ENCODE data around the gene SPINT3. TPM values are rescaled to one million over a fixed set of nuclear protein-coding genes. Genes with fewer than 3 reads are reported as not detected.

Gene SPINT3
- total and polyA plus RNA-seq, 2 experiments from 2014 or later, result not detected

- H3K9me3 ChIP-seq (ENCODE audit: low read depth), result no peaks in the 10 kb centered on the region
- H3K4me3 ChIP-seq, result no peak overlapping the region
- H3F3A ChIP-seq (ENCODE audit: insufficient read depth), result no peaks in the 10 kb centered on the region
- in situ Hi-C loops (cut with MboI), result loop anchor here (5.0 kb wide), 1 partner anchor 50 kb away; no protein-coding TSS in a partner anchor
- H3K9me2 ChIP-seq (ENCODE audit: insufficient read depth), result no peaks in the 10 kb centered on the region
- DNase-seq, result no peak
- no peaks in the 10 kb centered on the region for H3K36me3 ChIP-seq (ENCODE audit: low read depth)
- H3K4me2 ChIP-seq (ENCODE audit: unreplicated experiment), result no peak overlapping the region
- 3 to 16% methylated on average over 1 of the region's 1 CpG for WGBS, 2 experiments (ENCODE audit: low coverage in 1 of 2, low lambda C conversion rate in 2 of 2, missing lambda C conversion rate in 2 of 2)
- no peaks in the 10 kb centered on the region for H3K4me1 ChIP-seq (ENCODE audit: insufficient read depth)
- H3K27me3 ChIP-seq (replicated peaks; ENCODE audit: insufficient read depth), result peaks cover 17% of the 10 kb centered on the region; the same call in 1 of the 2 replicates
- no peak overlapping the region for H2AFZ ChIP-seq
- no peak overlapping the region for H3K27ac ChIP-seq
- TF ChIP-seq EZH2 (IDR thresholded peaks at IDR 0.05; ENCODE audit: insufficient read depth, poor library complexity, severe bottlenecking) (no peak), EZH2phosphoT487 (IDR thresholded peaks at IDR 0.05; ENCODE audit: insufficient read depth, low read depth) (no peak)
- H3K79me2 ChIP-seq (ENCODE audit: insufficient read depth), result no peaks in the 10 kb centered on the region
- H4K20me1 ChIP-seq (ENCODE audit: insufficient read depth), result no peaks in the 10 kb centered on the region
- H3K9ac ChIP-seq, result no peak overlapping the region
Measured at GRCh38 chr20:45502561-45502960, 12.9 kb downstream of the SPINT3 start.

GRCh38 chr20:45501600-45501999 lies 13.8 kb downstream of the SPINT3 start:
- TF ChIP-seq EZH2 (IDR thresholded peaks at IDR 0.05; ENCODE audit: insufficient read depth, poor library complexity, severe bottlenecking) (no peak), EZH2phosphoT487 (IDR thresholded peaks at IDR 0.05; ENCODE audit: insufficient read depth, low read depth) (no peak)
- H3K4me3 ChIP-seq, result no peak overlapping the region
- H3K4me2 ChIP-seq (ENCODE audit: unreplicated experiment), result no peak overlapping the region
- H3K27ac ChIP-seq, result no peak overlapping the region
- no peak overlapping the region for H3K9ac ChIP-seq
- no peaks in the 10 kb centered on the region for H3K9me3 ChIP-seq (ENCODE audit: low read depth)
- H3K4me1 ChIP-seq (ENCODE audit: insufficient read depth), result no peaks in the 10 kb centered on the region
- H3K27me3 ChIP-seq (replicated peaks; ENCODE audit: insufficient read depth), result peaks cover 16% of the 10 kb centered on the region; the same call in 1 of the 2 replicates
- H3K79me2 ChIP-seq (ENCODE audit: insufficient read depth), result no peaks in the 10 kb centered on the region
- DNase-seq, result no peak
- H3K9me2 ChIP-seq (ENCODE audit: insufficient read depth), result no peaks in the 10 kb centered on the region
- no peaks in the 10 kb centered on the region for H3F3A ChIP-seq (ENCODE audit: insufficient read depth)
- 28 to 43% methylated on average over 1 of the region's 1 CpG for WGBS, 2 experiments (ENCODE audit: low coverage in 1 of 2, low lambda C conversion rate in 2 of 2, missing lambda C conversion rate in 2 of 2)
- H2AFZ ChIP-seq, result no peak overlapping the region
- no peaks in the 10 kb centered on the region for H3K36me3 ChIP-seq (ENCODE audit: low read depth)
- no peaks in the 10 kb centered on the region for H4K20me1 ChIP-seq (ENCODE audit: insufficient read depth)
- in situ Hi-C loops (cut with MboI), result loop anchor here (5.0 kb wide), 1 partner anchor 51 kb away; no protein-coding TSS in a partner anchor

- Histone ChIP-seq H3K9ac (no peak overlapping the region), H3K79me2 (ENCODE audit: insufficient read depth) (no peaks in the 10 kb centered on the region), H3F3A (ENCODE audit: insufficient read depth) (no peaks in the 10 kb centered on the region), H3K27ac (no peak overlapping the region), H4K20me1 (ENCODE audit: insufficient read depth) (no peaks in the 10 kb centered on the region), H3K36me3 (ENCODE audit: low read depth) (no peaks in the 10 kb centered on the region), H3K4me1 (ENCODE audit: insufficient read depth) (no peaks in the 10 kb centered on the region), H3K4me3 (no peak overlapping the region), H3K9me3 (ENCODE audit: low read depth) (no peaks in the 10 kb centered on the region), H2AFZ (no peak overlapping the region), H3K9me2 (ENCODE audit: insufficient read depth) (no peaks in the 10 kb centered on the region), H3K4me2 (ENCODE audit: unreplicated experiment) (no peak overlapping the region), H3K27me3 (replicated peaks; ENCODE audit: insufficient read depth) (peaks cover 16% of the 10 kb centered on the region; the same call in 1 of the 2 replicates)
- in situ Hi-C loops (cut with MboI), result loop anchor here (5.0 kb wide), 1 partner anchor 52 kb away; no protein-coding TSS in a partner anchor
- WGBS, 2 experiments (ENCODE audit: low coverage in 1 of 2, low lambda C conversion rate in 2 of 2, missing lambda C conversion rate in 2 of 2), result 49 to 53% methylated on average over 6 of the region's 6 CpGs
- TF ChIP-seq EZH2 (IDR thresholded peaks at IDR 0.05; ENCODE audit: insufficient read depth, poor library complexity, severe bottlenecking), result no peak
- no peak for TF ChIP-seq EZH2phosphoT487 (IDR thresholded peaks at IDR 0.05; ENCODE audit: insufficient read depth, low read depth)
- no peak for DNase-seq
Measured at GRCh38 chr20:45500022-45500421, 15.4 kb downstream of the SPINT3 start.

GRCh38 chr20:45497971-45498494 lies 17.4 kb downstream of the SPINT3 start:
- Histone ChIP-seq H2AFZ (no peak overlapping the region), H3K36me3 (ENCODE audit: low read depth) (no peaks in the 10 kb centered on the region), H3K9me3 (ENCODE audit: low read depth) (no peaks in the 10 kb centered on the region), H3K4me2 (ENCODE audit: unreplicated experiment) (no peak overlapping the region), H3K79me2 (ENCODE audit: insufficient read depth) (no peaks in the 10 kb centered on the region), H3K4me3 (no peak overlapping the region), H4K20me1 (ENCODE audit: insufficient read depth) (no peaks in the 10 kb centered on the region), H3K9me2 (ENCODE audit: insufficient read depth) (no peaks in the 10 kb centered on the region), H3K9ac (no peak overlapping the region), H3K27ac (no peak overlapping the region), H3K27me3 (replicated peaks; ENCODE audit: insufficient read depth) (peaks cover 16% of the 10 kb centered on the region; the same call in 1 of the 2 replicates), H3K4me1 (ENCODE audit: insufficient read depth) (no peaks in the 10 kb centered on the region), H3F3A (ENCODE audit: insufficient read depth) (no peaks in the 10 kb centered on the region)
- TF ChIP-seq EZH2 (IDR thresholded peaks at IDR 0.05; ENCODE audit: insufficient read depth, poor library complexity, severe bottlenecking) (no peak), EZH2phosphoT487 (IDR thresholded peaks at IDR 0.05; ENCODE audit: insufficient read depth, low read depth) (no peak)
- in situ Hi-C loops (cut with MboI), result loop anchor here (25.0 kb wide), 1 partner anchor 361 kb away; no protein-coding TSS in a partner anchor
- no peak for DNase-seq
- WGBS, 2 experiments (ENCODE audit: low coverage in 1 of 2, low lambda C conversion rate in 2 of 2, missing lambda C conversion rate in 2 of 2), result 50 to 64% methylated on average over 3 of the region's 3 CpGs

Data from GM23248 (cell line).